Measurements from ENCODE around the gene GSTO2. TPM values are rescaled to one million over a fixed set of nuclear protein-coding genes. Genes with fewer than 3 reads are reported as not detected.

Gene GSTO2
- total RNA-seq, 2 experiments from 2014 or later = 1.8 to 2.7 TPM

- POLR2A ChIA-PET = interaction anchor here (0.6 to 2.0 kb wide), 4 partner anchors 10 to 152 kb away, joined by 3 to 10 read pairs (median 4); partner anchors contain the start of genes ITPRIP and SFR1
- intact Hi-C loops (cut with micrococcal nuclease) = no loop called here
Measured at GRCh38 chr10:104273899-104274575, 5.1 kb downstream of the GSTO2 start.

GRCh38 chr10:104274762-104275721, 6.1 kb downstream of the GSTO2 start:
- Mint-ChIP-seq H3K27me3 (peaks cover 19% of the 10 kb centered on the region), H3K4me1 (ENCODE audit: low read depth) (peaks cover 8% of the 10 kb centered on the region), H3K27ac (no peak overlapping the region), H3K36me3 (ENCODE audit: low read depth) (no peaks in the 10 kb centered on the region), H3K9me3 (no peaks in the 10 kb centered on the region), H3K4me3 (peak overlapping the region; percentile 62)
- DNase-seq (peak; percentile 59), ATAC-seq (peak; percentile 93)
- ChIA-PET CTCF (interaction anchor here (0.8 to 12.2 kb wide), 54 partner anchors 9 to 578 kb away, joined by 3 to 239 read pairs (median 4); partner anchors contain the start of genes CFAP58, GSTO1, ITPRIP and SFR1), POLR2A (interaction anchor here (0.6 to 2.0 kb wide), 5 partner anchors 14 to 153 kb away, joined by 3 to 10 read pairs (median 3); partner anchors contain the start of genes ITPRIP and SFR1)
- intact Hi-C loops (cut with micrococcal nuclease) = no loop called here
- TF ChIP-seq CTCF (IDR thresholded peaks at IDR 0.05) = peak; percentile 90

More at GRCh38 chr10:104273899-104274575, 5.1 kb downstream of the GSTO2 start:
- peak overlapping the region; percentile 62 for H3K4me3 Mint-ChIP-seq
- CTCF ChIA-PET = interaction anchor here (0.8 to 12.2 kb wide), 57 partner anchors 8 to 577 kb away, joined by 3 to 239 read pairs (median 4); partner anchors contain the start of genes CFAP58, GSTO1, ITPRIP and SFR1
- H3K27me3 Mint-ChIP-seq = peaks cover 19% of the 10 kb centered on the region
- DNase-seq (no peak), ATAC-seq (no peak)
- H3K4me1 Mint-ChIP-seq (ENCODE audit: low read depth) = peaks cover 11% of the 10 kb centered on the region
- H3K27ac Mint-ChIP-seq = no peak overlapping the region
- peaks cover 2% of the 10 kb centered on the region for H3K36me3 Mint-ChIP-seq (ENCODE audit: low read depth)
- H3K9me3 Mint-ChIP-seq = no peaks in the 10 kb centered on the region
- no peak for TF ChIP-seq CTCF (IDR thresholded peaks at IDR 0.05)

- ChIA-PET POLR2A (interaction anchor here (0.8 to 1.3 kb wide), 3 partner anchors 18 to 154 kb away, joined by 3 to 4 read pairs (median 4); partner anchors contain the start of gene SFR1), CTCF (interaction anchor here (0.9 to 12.2 kb wide), 9 partner anchors 16 to 375 kb away, joined by 3 to 239 read pairs (median 14); partner anchors contain the start of genes CFAP58 and GSTO1)
- H3K27me3 Mint-ChIP-seq = peaks cover 19% of the 10 kb centered on the region
- DNase-seq (no peak), ATAC-seq (no peak)
- TF ChIP-seq CTCF (IDR thresholded peaks at IDR 0.05) = no peak
- H3K4me1 Mint-ChIP-seq (ENCODE audit: low read depth) = peaks cover 8% of the 10 kb centered on the region
- H3K36me3 Mint-ChIP-seq (ENCODE audit: low read depth) = no peaks in the 10 kb centered on the region
- intact Hi-C loops (cut with micrococcal nuclease) = no loop called here
- H3K27ac Mint-ChIP-seq = no peak overlapping the region
- no peaks in the 10 kb centered on the region for H3K9me3 Mint-ChIP-seq
- H3K4me3 Mint-ChIP-seq = no peak overlapping the region
Measured at GRCh38 chr10:104276192-104276591, 7.2 kb downstream of the GSTO2 start.

- TF ChIP-seq CTCF (IDR thresholded peaks at IDR 0.05) = no peak
- no peaks in the 10 kb centered on the region for H3K36me3 Mint-ChIP-seq (ENCODE audit: low read depth)
- ATAC-seq (no peak), DNase-seq (no peak)
- H3K27ac Mint-ChIP-seq = no peak overlapping the region
- no peak overlapping the region for H3K4me3 Mint-ChIP-seq
- POLR2A ChIA-PET = interaction anchor here (1.2 to 1.7 kb wide), 4 partner anchors 9 to 61 kb away, joined by 3 to 4 read pairs (median 3); partner anchors contain the start of gene GSTO2
- intact Hi-C loops (cut with micrococcal nuclease) = no loop called here
- CTCF ChIA-PET = interaction anchor here (2.4 to 12.2 kb wide), 4 partner anchors 15 to 76 kb away, joined by 8 to 239 read pairs (median 42); partner anchors contain the start of gene CFAP58
- peaks cover 19% of the 10 kb centered on the region for H3K27me3 Mint-ChIP-seq
- no peaks in the 10 kb centered on the region for H3K9me3 Mint-ChIP-seq
- peaks cover 8% of the 10 kb centered on the region for H3K4me1 Mint-ChIP-seq (ENCODE audit: low read depth)
Measured at GRCh38 chr10:104277785-104278184, 8.8 kb downstream of the GSTO2 start.

Measured in activated CD8-positive, alpha-beta T cell treated with anti-CD3 and anti-CD28 coated beads for 36 hours (primary cell).